Smooth muscle cell of the coronary artery (primary cell): ENCODE data around the gene RAB27B. TPM values are rescaled to one million over a fixed set of nuclear protein-coding genes. Genes with fewer than 3 reads are reported as not detected.

Source experiments
- total RNA-seq: library from RNA; depleted of rRNA; stranded (reverse); fragments of >200 nt; gene quantifications from 2 replicates; pipeline ENCODE4 v1.2.3, GENCODE V29; 2014; ENCODE audit warnings: low replicate concordance

RAB27B gene
- 1.3 and 15.4 TPM in 2 replicates for total RNA-seq

GRCh38 chr18:54828281-54828881 lies at the start of gene RAB27B:
Gene RAB27B (plus strand): TSS chr18:54828477. CDS start chr18:54877586, 49,109 bp downstream.

Other genes with a start within 250 kb of the RAB27B start
- gene DYNAP, start 237.2 kb upstream of the RAB27B start, total RNA-seq = not detected in 2 replicates
- gene CCDC68, start 131.0 kb downstream of the RAB27B start, total RNA-seq = 1.1 and 2.2 TPM in 2 replicates